Endodermal cell (in vitro differentiated cells): Measurements from ENCODE around the gene ANKH. TPM values are rescaled to one million over a fixed set of nuclear protein-coding genes. Genes with fewer than 3 reads are reported as not detected.
"Not testable (repeated sequence)": the region's sequence is repeated elsewhere in the genome, so short reads cannot be mapped to it uniquely, and the experiment has no call there.

Experiments
- DNase-seq: peaks from one replicate; pipeline ENCODE4 v3.0.0-alpha.2; 2017
- H3K27ac ChIP-seq: 2 replicates; pipeline ENCODE4 v1.5.1; 2013; ENCODE audit warnings: mild to moderate bottlenecking, low read depth, low read length, moderate library complexity
- H3K27me3 ChIP-seq: 2 replicates; pipeline ENCODE4 v1.6.1; 2013; ENCODE audit warnings: mild to moderate bottlenecking, low read length, moderate library complexity; ENCODE audit not compliant: insufficient read depth, control insufficient read depth, poor library complexity, severe bottlenecking
- H3K36me3 ChIP-seq: 2 replicates; pipeline ENCODE4 v1.7.0; 2013; ENCODE audit warnings: mild to moderate bottlenecking, low read length, moderate library complexity; ENCODE audit not compliant: control insufficient read depth, insufficient read depth
- H3K4me1 ChIP-seq: one replicate; pipeline ENCODE4 v1.7.0; 2013; ENCODE audit warnings: low read length; ENCODE audit not compliant: control insufficient read depth, insufficient read depth
- H3K4me3 ChIP-seq: 2 replicates; pipeline ENCODE4 v1.5.1; 2013; ENCODE audit warnings: mild to moderate bottlenecking, low read length, moderate library complexity
- H3K9ac ChIP-seq: 2 replicates; pipeline ENCODE4 v1.6.1; 2013; ENCODE audit warnings: mild to moderate bottlenecking, low read length, moderate library complexity; ENCODE audit not compliant: poor library complexity, severe bottlenecking; ENCODE audit errors: extremely low read depth
- H3K9me3 ChIP-seq: 2 replicates; pipeline ENCODE4 v1.6.1; 2013; ENCODE audit warnings: mild to moderate bottlenecking, low read length, moderate library complexity; ENCODE audit not compliant: control insufficient read depth
- H3K27ac Mint-ChIP-seq: 2 replicates; pipeline ENCODE4 v1.8.0; 2020; ENCODE audit warnings: mixed read lengths
- H3K27me3 Mint-ChIP-seq: 2 replicates; pipeline ENCODE4 v1.8.0; 2021; ENCODE audit warnings: mild to moderate bottlenecking, mixed read lengths; ENCODE audit not compliant: insufficient read depth
- H3K36me3 Mint-ChIP-seq: 2 replicates; pipeline ENCODE4 v1.8.0; 2020; ENCODE audit warnings: low read depth, mixed read lengths
- H3K4me1 Mint-ChIP-seq: 2 replicates; pipeline ENCODE4 v1.8.0; 2020; ENCODE audit warnings: mixed read lengths
- H3K4me3 Mint-ChIP-seq: 2 replicates; pipeline ENCODE4 v1.8.0; 2020; ENCODE audit warnings: mild to moderate bottlenecking, moderate library complexity, mixed read lengths
- H3K9me3 Mint-ChIP-seq: 2 replicates; pipeline ENCODE4 v1.8.0; 2020; ENCODE audit warnings: mild to moderate bottlenecking, mixed read lengths
- WGBS, 2 experiments: methylation state at CpG; one replicate each; pipeline versions ENCODE4 v1.1.5 to v1.1.7; 2013; ENCODE audit warnings: missing lambda C conversion rate in 2 of 2, mixed read lengths in 1 of 2; ENCODE audit not compliant: insufficient coverage in 1 of 2, insufficient read length in 1 of 2; 5-methylcytosine and 5-hydroxymethylcytosine counted together
- long read RNA-seq, 4 experiments: library from polyadenylated mRNA in 2 of 4; library from RNA in 1 of 4; library from capped mRNA in 1 of 4; stranded (forward) in 3 of 4; unstranded in 1 of 4; transcript quantifications; one replicate each; pipeline ENCODE4 v2.0.0, GENCODE V29; 2020 to 2021; ENCODE audit warnings: inconsistent platforms in 1 of 4
- polyA plus RNA-seq, 2 experiments: library from polyadenylated mRNA; stranded (reverse); fragments of 50-300 nt; gene quantifications; one replicate each; pipeline ENCODE4 v1.2.3, GENCODE V29; 2013
- total RNA-seq, 2 donors: library from RNA; stranded (reverse); fragmentation: NEBNext Ultra II Directional in 1 of 2; extraction: Animal tissue kit (Norgen Biotek cat#: 25700) in 1 of 2; gene quantifications; 2 replicates in 1 of 2; 3 replicates in 1 of 2; pipeline ENCODE4 v1.2.1, GENCODE V29; 2021
- TF ChIP-seq, protein P1 (sequence below): fragments of 200-600 bp; sonication (generic); conservative IDR thresholded peaks from 2 replicates; pipeline ENCODE4 v1.5.0; 2021; ENCODE audit warnings: antibody characterized with exemption, mild to moderate bottlenecking

Gene ANKH
- total RNA-seq: 10 to 100 TPM; 26.5 to 43.4 TPM
- polyA plus RNA-seq (2013, experiment 1 of 2): 7.7 TPM
- polyA plus RNA-seq (2013, experiment 2 of 2): 6.6 TPM
- long read RNA-seq, experiment 1, full-length matches to known transcripts: 1 of 3 reads
- long read RNA-seq, experiment 1, partial matches to known transcripts: 0 of 3 reads
- long read RNA-seq, experiment 1, other reads (novel, unspliced or antisense): 2 of 3 reads
- long read RNA-seq, experiment 2, full-length matches to known transcripts: 26 of 35 reads
- long read RNA-seq, experiment 2, partial matches to known transcripts: 3 of 35 reads
- long read RNA-seq, experiment 2, other reads (novel, unspliced or antisense): 6 of 35 reads
- long read RNA-seq, experiment 3, full-length matches to known transcripts: 5 of 14 reads
- long read RNA-seq, experiment 3, partial matches to known transcripts: 3 of 14 reads
- long read RNA-seq, experiment 3, other reads (novel, unspliced or antisense): 6 of 14 reads
- long read RNA-seq, experiment 4, full-length matches to known transcripts: 2 of 2 reads
- long read RNA-seq, experiment 4, partial matches to known transcripts: 0 of 2 reads
- long read RNA-seq, experiment 4, other reads (novel, unspliced or antisense): 0 of 2 reads

DNA sequence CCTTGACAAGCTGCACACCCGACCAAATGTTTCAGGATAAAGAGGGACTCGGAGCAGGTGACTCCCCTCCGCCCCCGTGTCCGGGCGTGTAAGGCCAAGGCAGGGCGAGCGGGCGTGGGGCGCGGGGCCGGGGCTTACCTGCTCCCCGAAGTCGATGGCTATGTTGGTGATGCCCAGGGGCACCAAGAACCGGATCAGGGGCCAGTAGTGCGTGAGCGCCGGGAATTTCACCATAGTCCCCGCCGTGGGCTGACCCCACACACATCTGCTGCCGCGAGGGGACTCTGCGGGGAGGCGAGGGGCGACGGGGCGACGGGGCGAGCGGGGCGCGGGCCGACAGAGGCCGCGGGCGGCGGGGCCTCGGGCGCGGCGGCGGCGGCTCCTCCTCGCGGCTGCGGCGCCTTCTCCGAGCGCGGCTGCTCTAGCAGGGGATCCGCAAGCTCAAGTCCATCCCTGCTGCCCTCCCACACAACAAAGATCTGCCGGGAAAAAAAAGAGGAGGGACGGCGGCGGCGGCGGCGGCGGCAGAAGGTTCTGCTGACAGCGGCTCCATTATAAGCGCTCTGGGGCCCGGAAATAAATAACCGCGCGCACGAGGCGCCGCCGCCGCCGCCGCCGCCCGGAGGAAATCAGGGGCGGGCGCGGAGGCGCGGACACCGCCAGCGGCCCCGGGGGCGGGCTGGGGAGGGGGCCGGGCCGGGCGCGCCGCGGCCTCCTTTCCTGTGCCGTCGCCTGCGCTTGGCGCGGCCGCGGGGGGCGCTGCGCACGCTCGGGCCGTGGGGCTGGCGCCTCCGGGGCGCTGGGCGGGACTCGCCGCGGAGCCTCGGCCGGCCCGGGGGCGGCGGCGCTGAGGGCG lies at the start of gene ANKH:
Gene ANKH (minus strand): TSS at position 565 of the 856 bp plus-strand sequence. CDS start 331 bp downstream, at position 234.
- DNase-seq: peak; percentile 88
- no peak within 1 kb of the TSS for H3K27ac ChIP-seq
- peak within 1 kb of the TSS; percentile 17 for H3K9ac ChIP-seq
- peaks cover 31% of the 10 kb centered on the region for H3K27me3 Mint-ChIP-seq
- H3K9me3 ChIP-seq: no peaks in the 10 kb centered on the region
- H3K4me1 Mint-ChIP-seq: peaks cover 12% of the 10 kb centered on the region
- H3K36me3 Mint-ChIP-seq: no peaks in the 10 kb centered on the region
- peak within 1 kb of the TSS; percentile 71 for H3K4me3 Mint-ChIP-seq
- no peaks in the 10 kb centered on the region for H3K4me1 ChIP-seq
- 0% methylated on average over 8 to 115 of the region's 115 CpGs for WGBS, 2 experiments
- peak within 1 kb of the TSS; percentile 84 for H3K4me3 ChIP-seq
- TF ChIP-seq, protein P1, sequence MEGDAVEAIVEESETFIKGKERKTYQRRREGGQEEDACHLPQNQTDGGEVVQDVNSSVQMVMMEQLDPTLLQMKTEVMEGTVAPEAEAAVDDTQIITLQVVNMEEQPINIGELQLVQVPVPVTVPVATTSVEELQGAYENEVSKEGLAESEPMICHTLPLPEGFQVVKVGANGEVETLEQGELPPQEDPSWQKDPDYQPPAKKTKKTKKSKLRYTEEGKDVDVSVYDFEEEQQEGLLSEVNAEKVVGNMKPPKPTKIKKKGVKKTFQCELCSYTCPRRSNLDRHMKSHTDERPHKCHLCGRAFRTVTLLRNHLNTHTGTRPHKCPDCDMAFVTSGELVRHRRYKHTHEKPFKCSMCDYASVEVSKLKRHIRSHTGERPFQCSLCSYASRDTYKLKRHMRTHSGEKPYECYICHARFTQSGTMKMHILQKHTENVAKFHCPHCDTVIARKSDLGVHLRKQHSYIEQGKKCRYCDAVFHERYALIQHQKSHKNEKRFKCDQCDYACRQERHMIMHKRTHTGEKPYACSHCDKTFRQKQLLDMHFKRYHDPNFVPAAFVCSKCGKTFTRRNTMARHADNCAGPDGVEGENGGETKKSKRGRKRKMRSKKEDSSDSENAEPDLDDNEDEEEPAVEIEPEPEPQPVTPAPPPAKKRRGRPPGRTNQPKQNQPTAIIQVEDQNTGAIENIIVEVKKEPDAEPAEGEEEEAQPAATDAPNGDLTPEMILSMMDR: no peak
- H3K9me3 Mint-ChIP-seq: no peaks in the 10 kb centered on the region
- peak within 1 kb of the TSS; percentile 64 for H3K27ac Mint-ChIP-seq
- H3K36me3 ChIP-seq: no peaks in the 10 kb centered on the region
- H3K27me3 ChIP-seq: peaks cover 24% of the 10 kb centered on the region

DNA sequence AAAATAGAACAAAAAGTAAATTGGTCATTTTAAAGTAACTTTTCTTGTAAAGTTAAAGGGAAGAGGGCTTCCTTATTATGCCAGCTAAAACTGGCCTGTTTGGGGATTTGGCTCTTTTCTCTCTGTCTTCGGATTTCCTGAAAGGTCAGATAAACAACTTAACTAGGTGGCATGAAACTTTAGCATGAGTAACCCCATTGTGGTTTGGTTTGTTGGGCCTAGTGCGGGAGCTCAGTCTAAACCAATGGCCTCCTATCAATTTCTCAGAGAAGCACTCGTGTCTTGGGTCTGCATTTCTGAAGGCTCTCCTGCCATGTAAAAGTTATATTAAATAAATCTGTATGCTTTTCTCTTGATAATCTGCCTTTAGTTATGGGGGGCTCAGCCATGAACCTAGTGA lies 48.5 kb upstream of the ANKH start:
- H3K9ac ChIP-seq: no peak overlapping the region
- no peaks in the 10 kb centered on the region for H3K36me3 Mint-ChIP-seq
- H3K27me3 Mint-ChIP-seq: no peaks in the 10 kb centered on the region
- no peaks in the 10 kb centered on the region for H3K4me1 Mint-ChIP-seq
- 82 to 100% methylated on average over 1 to 3 of the region's 3 CpGs for WGBS, 2 experiments
- no peak for DNase-seq
- H3K9me3 ChIP-seq: no peaks in the 10 kb centered on the region
- H3K36me3 ChIP-seq: no peaks in the 10 kb centered on the region
- H3K9me3 Mint-ChIP-seq: no peaks in the 10 kb centered on the region
- TF ChIP-seq, protein P1: no peak
- no peaks in the 10 kb centered on the region for H3K27me3 ChIP-seq
- no peak overlapping the region for H3K27ac ChIP-seq
- no peak overlapping the region for H3K27ac Mint-ChIP-seq
- no peaks in the 10 kb centered on the region for H3K4me1 ChIP-seq
- no peak overlapping the region for H3K4me3 ChIP-seq
- H3K4me3 Mint-ChIP-seq: no peak overlapping the region

DNA sequence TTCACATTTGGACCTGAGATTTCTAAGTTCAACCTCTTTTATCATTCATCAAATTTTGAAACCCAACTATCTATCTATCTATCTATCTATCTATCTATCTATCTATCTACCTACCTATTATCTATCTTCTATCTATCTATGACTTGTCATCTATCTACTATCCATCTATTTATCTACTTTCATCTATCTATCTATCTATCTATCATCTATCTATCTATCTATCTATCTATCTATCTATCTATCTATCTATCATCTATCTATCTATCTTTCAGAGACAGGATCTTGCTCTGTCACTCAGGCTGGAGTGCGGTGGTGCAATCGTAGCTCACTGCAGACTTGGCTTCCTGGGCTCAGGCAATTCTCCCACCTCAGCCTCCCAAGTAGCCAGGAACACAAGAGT lies 47.5 kb upstream of the ANKH start:
- WGBS, 2 experiments: 84 to 93% methylated on average over 2 of the region's 2 CpGs
- not testable (repeated sequence) for H3K9me3 ChIP-seq, H3K4me1 Mint-ChIP-seq, H3K27ac Mint-ChIP-seq, H3K9me3 Mint-ChIP-seq, H3K36me3 ChIP-seq, H3K27ac ChIP-seq, H3K9ac ChIP-seq, H3K36me3 Mint-ChIP-seq, H3K4me3 Mint-ChIP-seq, H3K4me3 ChIP-seq, H3K4me1 ChIP-seq, DNase-seq, H3K27me3 Mint-ChIP-seq, H3K27me3 ChIP-seq
